Activated CD8-positive, alpha-beta T cell treated with anti-CD3 and anti-CD28 coated beads for 36 hours (primary cell): ENCODE results near the gene ACSF3. TPM values are rescaled to one million over a fixed set of nuclear protein-coding genes. Genes with fewer than 3 reads are reported as not detected.
"Not testable (repeated sequence)": the region's sequence is repeated elsewhere in the genome, so short reads cannot be mapped to it uniquely, and the experiment has no call there.

Experiments
- ATAC-seq: fragments of 200-7000 bp; cut with Tn5 transposase; one replicate; pipeline ENCODE4 v1.10.0; 2021; ENCODE audit warnings: mild to moderate bottlenecking, moderate library complexity
- CTCF ChIA-PET: fragments of 350-600 bp; sonication (Branson Sonifier 250); formaldehyde crosslinking; loops from one replicate; lab custom pipeline; 2021; ENCODE audit warnings: antibody characterized with exemption; lab: Charles Lee
- POLR2A ChIA-PET: fragments of 350-600 bp; sonication (Branson Sonifier 250); formaldehyde crosslinking; loops from one replicate; lab custom pipeline; 2021; ENCODE audit warnings: antibody characterized with exemption; lab: Charles Lee
- DNase-seq: peaks from one replicate; pipeline ENCODE4 v3.0.0-alpha.2; 2020
- H3K27ac Mint-ChIP-seq: one replicate; pipeline ENCODE4 v1.8.0; 2021; ENCODE audit warnings: mild to moderate bottlenecking, mixed read lengths
- H3K27me3 Mint-ChIP-seq: one replicate; pipeline ENCODE4 v1.8.0; 2021; ENCODE audit warnings: mixed read lengths
- H3K36me3 Mint-ChIP-seq: one replicate; pipeline ENCODE4 v1.8.0; 2021; ENCODE audit warnings: low read depth, mixed read lengths
- H3K4me1 Mint-ChIP-seq: one replicate; pipeline ENCODE4 v1.8.0; 2021; ENCODE audit warnings: low read depth, mixed read lengths
- H3K4me3 Mint-ChIP-seq: one replicate; pipeline ENCODE4 v1.8.0; 2021; ENCODE audit warnings: mild to moderate bottlenecking, moderate library complexity, mixed read lengths
- H3K9me3 Mint-ChIP-seq: one replicate; pipeline ENCODE4 v1.8.0; 2021; ENCODE audit warnings: mixed read lengths
- intact Hi-C: fragments of 100-400 bp; cut with micrococcal nuclease; formaldehyde crosslinking; loops from one replicate; pipeline ENCODE4 v1.10.0; 2022
- total RNA-seq, 2 experiments: library from RNA; stranded (reverse); gene quantifications; one replicate each; pipeline ENCODE4 v1.2.3, GENCODE V29; 2021
- TF ChIP-seq, protein P1 (sequence below): fragments of 200-600 bp; IDR thresholded peaks from one replicate; pipeline ENCODE4 v1.8.0; 2022; ENCODE audit warnings: antibody characterized with exemption, mild to moderate bottlenecking

ACSF3 gene
- total RNA-seq, 2 experiments from 2014 or later = 44.6 to 45.9 TPM

- Mint-ChIP-seq H3K27ac (no peak overlapping the region), H3K9me3 (no peaks in the 10 kb centered on the region), H3K27me3 (no peaks in the 10 kb centered on the region), H3K4me1 (no peaks in the 10 kb centered on the region), H3K36me3 (no peaks in the 10 kb centered on the region), H3K4me3 (no peak overlapping the region)
- intact Hi-C loops = no loop called here
- TF ChIP-seq, protein P1, sequence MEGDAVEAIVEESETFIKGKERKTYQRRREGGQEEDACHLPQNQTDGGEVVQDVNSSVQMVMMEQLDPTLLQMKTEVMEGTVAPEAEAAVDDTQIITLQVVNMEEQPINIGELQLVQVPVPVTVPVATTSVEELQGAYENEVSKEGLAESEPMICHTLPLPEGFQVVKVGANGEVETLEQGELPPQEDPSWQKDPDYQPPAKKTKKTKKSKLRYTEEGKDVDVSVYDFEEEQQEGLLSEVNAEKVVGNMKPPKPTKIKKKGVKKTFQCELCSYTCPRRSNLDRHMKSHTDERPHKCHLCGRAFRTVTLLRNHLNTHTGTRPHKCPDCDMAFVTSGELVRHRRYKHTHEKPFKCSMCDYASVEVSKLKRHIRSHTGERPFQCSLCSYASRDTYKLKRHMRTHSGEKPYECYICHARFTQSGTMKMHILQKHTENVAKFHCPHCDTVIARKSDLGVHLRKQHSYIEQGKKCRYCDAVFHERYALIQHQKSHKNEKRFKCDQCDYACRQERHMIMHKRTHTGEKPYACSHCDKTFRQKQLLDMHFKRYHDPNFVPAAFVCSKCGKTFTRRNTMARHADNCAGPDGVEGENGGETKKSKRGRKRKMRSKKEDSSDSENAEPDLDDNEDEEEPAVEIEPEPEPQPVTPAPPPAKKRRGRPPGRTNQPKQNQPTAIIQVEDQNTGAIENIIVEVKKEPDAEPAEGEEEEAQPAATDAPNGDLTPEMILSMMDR = no peak
- no peak for ATAC-seq
- ChIA-PET CTCF (no interaction called here), POLR2A (no interaction called here)
- no peak for DNase-seq
These were observed 70.8 kb downstream of the ACSF3 start for GRCh38 chr16:89164436-89164835.

DNA sequence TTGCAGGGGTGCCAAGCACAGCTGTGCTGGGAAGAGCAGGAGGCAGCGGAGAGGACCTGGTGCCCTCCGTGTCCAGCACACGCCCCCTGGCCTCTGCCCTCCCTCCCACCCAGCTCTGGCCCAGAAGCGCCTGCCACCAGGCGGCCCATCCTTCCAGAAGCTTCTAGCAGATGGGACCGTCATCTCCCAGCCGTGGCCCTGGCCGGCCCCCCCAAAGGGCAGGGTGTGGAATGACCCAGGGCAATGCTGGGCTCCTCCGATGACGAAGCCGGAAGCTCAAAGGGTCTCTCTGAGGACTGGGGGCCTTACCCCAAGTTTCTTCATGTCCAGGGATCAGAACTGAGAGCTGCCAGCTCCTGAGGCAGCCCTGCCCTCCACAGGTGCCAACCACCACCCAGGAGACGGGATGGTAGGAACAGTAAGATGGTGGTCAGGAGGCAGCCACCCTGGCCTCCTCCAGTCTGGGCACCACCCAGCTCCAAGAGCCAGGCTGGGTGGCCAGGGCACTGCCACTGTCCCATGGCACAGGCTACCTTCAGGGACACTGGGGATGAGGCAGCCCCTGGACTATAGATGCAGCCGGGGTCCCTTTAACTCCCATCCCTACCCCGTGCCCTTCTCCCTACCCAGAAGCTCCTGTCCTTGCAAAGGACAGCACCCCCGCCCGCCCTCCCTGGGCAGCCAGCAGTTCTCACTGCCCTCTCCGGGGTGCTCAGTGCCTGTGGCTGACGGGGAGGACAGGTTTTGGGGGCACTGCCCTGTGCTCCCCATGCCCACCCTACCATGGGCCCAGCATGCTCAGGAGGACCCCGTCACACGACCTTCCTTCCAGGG lies 71.4 kb downstream of the ACSF3 start:
- Mint-ChIP-seq H3K4me1 (no peaks in the 10 kb centered on the region), H3K9me3 (no peaks in the 10 kb centered on the region), H3K27ac (no peak overlapping the region), H3K27me3 (no peaks in the 10 kb centered on the region), H3K36me3 (no peaks in the 10 kb centered on the region), H3K4me3 (no peak overlapping the region)
- ATAC-seq = no peak
- CTCF ChIA-PET = no interaction called here
- TF ChIP-seq, protein P1 = no peak
- POLR2A ChIA-PET = no interaction called here
- intact Hi-C loops = loop anchor here (5.0 kb wide), 1 partner anchor 223 kb away; no protein-coding TSS in a partner anchor
- no peak for DNase-seq

DNA sequence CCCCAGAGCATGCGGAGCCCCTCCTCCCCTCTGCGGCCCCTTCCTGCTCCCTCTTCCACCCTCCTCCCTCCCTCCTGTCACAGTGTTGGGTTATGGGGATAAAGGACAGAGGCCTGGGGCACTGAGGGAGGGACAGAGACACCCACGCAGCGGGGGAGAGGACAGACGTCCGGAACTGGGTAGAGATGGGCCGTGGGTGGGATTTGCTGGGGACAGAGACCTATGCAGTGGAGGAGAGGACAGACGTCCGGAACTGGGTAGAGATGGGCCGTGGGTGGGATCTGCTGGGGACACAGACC lies 72.0 kb downstream of the ACSF3 start:
- intact Hi-C loops = loop anchor here (5.0 kb wide), 1 partner anchor 223 kb away; no protein-coding TSS in a partner anchor
- CTCF ChIA-PET, H3K27me3 Mint-ChIP-seq, H3K27ac Mint-ChIP-seq, H3K9me3 Mint-ChIP-seq, H3K4me3 Mint-ChIP-seq, DNase-seq, H3K4me1 Mint-ChIP-seq, POLR2A ChIA-PET, H3K36me3 Mint-ChIP-seq, ATAC-seq: not testable (repeated sequence)

DNA sequence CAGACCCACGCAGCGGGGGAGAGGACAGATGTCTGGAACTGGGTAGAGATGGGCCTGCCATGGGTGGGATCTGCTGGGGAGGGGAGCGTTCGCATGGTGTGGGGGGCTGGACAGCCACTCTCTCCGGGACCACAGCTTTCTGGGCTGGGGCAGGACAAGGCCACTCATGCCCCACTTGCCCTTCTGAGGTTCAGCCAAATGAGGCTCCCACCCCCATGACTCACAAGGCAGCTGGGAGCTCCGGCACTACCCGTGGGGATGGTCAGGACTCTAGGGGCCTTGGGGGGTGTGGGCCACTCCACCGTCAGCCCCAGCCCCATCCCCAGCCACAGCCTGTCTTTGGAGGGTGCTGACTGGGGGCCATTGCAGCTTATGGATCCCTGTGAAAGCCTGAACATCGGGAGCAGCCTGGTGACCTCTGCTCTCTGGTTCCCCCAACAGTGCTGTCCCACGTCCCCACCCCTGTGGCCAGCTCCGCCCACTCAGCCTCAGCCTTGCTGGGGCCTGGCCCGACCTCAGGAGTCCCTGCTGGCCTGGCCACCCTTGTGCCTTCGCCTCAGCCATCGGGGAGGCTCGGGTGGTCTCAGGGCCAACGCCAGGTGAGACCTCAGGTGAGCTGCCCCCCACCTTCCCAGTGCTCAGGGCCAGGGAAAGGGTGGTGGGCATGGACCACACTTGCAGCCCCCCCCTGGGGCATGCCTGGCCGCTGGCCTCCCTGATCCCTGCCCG lies 73.2 kb downstream of the ACSF3 start:
- Mint-ChIP-seq H3K27me3 (peaks cover 2% of the 10 kb centered on the region), H3K36me3 (no peaks in the 10 kb centered on the region), H3K4me1 (peaks cover 9% of the 10 kb centered on the region), H3K27ac (no peak overlapping the region), H3K4me3 (no peak overlapping the region), H3K9me3 (no peaks in the 10 kb centered on the region)
- TF ChIP-seq, protein P1 = no peak
- POLR2A ChIA-PET = interaction anchor here (0.8 kb wide), 1 partner anchor 69 kb away, joined by 3 read pairs; no protein-coding TSS in a partner anchor
- ATAC-seq (no peak), DNase-seq (no peak)
- intact Hi-C loops = loop anchor here (5.0 kb wide), 1 partner anchor 225 kb away; no protein-coding TSS in a partner anchor
- CTCF ChIA-PET = interaction anchor here (0.5 to 2.0 kb wide), 12 partner anchors 10 to 429 kb away, joined by 3 to 10 read pairs (median 4); partner anchors contain the start of genes TRAPPC2L and ZNF778

GRCh38 chr16:89167425-89167941 lies 73.8 kb downstream of the ACSF3 start:
- DNase-seq (peak; percentile 91), ATAC-seq (peak; percentile 31)
- ChIA-PET CTCF (interaction anchor here (0.5 to 2.0 kb wide), 12 partner anchors 9 to 430 kb away, joined by 3 to 10 read pairs (median 4); partner anchors contain the start of genes TRAPPC2L and ZNF778), POLR2A (interaction anchor here (0.8 kb wide), 1 partner anchor 70 kb away, joined by 3 read pairs; no protein-coding TSS in a partner anchor)
- intact Hi-C loops = loop anchor here (5.0 kb wide), 1 partner anchor 225 kb away; no protein-coding TSS in a partner anchor
- Mint-ChIP-seq H3K4me3 (no peak overlapping the region), H3K27me3 (peaks cover 2% of the 10 kb centered on the region), H3K36me3 (no peaks in the 10 kb centered on the region), H3K9me3 (no peaks in the 10 kb centered on the region), H3K4me1 (peaks cover 9% of the 10 kb centered on the region), H3K27ac (no peak overlapping the region)
- TF ChIP-seq, protein P1 = peak; percentile 88
